DMS53 treated with DMSO at 0.1 percent for 48 hours (cell line): Measurements from ENCODE around the gene ADAMTSL3.

Experiments
- DNase-seq: peaks from one replicate; lab custom pipeline; 2025; ENCODE audit not compliant: unreplicated experiment; lab: John Stamatoyannopoulos, UW

ADAMTSL3 gene

DNA sequence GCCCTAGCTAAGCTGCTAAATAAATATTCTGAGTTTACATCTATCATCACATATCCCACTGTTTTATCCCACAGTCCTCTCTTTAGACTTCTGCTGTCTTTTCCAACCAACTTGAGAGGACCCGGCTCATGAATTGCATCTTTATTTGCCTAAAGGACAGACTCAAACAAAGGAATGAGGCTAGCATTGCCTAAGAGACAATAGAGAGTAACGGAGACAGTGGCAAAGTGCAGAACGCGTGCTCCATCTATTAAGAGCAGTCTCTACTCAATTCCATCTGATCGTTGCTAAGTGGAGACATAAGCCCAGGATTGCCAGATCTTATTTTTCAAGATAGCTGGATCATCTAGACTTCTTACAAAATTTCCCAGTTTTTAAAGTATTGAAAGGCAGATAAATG lies 2.3 kb downstream of the ADAMTSL3 start:
- no peak for DNase-seq

DNA sequence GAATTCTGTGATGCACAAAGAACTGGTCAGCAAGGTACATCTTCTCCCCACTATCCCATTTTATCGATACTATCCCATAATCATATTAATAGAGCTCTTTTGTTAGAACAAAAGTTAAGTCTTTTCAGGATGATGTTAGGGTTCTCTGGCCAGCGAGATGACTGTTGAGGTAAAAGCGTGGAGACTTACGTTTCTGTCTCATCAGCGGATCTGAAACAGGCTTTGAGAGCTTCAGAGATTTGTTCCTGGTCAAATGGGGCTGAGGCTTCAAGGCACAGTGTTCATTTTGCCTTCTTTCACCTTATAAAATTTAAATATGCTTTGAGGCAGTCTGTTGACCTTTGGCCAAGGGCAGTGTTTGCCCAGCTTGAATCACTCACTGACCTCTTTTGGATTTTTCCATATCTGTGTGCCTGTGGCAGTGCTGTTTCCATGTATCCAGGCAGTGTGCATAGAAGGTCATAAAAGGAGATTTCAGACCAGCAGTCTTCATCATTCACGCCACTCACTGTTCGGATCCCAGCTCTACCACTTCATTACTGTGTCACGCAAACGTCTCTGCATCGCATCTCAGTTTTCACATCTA lies 3.1 kb downstream of the ADAMTSL3 start:
- DNase-seq = no peak

DNA sequence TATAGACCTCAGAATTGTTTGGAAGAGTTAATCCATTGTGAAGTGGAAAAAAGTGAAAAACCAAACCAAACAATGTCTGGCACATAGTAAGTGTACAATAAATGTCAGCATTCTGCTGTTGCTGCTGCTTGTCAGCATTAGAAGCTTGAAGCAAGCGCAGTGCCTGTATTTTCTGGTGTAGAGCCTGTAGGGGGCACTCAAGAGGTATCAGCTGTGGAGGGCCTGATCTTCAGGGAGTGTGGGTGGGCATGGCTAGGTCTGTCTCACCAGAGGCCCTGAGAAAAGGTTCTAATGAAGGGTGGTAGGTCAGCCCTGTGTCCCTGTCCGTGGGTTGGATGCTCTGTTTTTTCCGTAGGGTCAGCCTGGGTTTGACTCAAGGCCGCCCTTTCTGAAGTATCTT lies 3.6 kb downstream of the ADAMTSL3 start:
- DNase-seq = no peak

DNA sequence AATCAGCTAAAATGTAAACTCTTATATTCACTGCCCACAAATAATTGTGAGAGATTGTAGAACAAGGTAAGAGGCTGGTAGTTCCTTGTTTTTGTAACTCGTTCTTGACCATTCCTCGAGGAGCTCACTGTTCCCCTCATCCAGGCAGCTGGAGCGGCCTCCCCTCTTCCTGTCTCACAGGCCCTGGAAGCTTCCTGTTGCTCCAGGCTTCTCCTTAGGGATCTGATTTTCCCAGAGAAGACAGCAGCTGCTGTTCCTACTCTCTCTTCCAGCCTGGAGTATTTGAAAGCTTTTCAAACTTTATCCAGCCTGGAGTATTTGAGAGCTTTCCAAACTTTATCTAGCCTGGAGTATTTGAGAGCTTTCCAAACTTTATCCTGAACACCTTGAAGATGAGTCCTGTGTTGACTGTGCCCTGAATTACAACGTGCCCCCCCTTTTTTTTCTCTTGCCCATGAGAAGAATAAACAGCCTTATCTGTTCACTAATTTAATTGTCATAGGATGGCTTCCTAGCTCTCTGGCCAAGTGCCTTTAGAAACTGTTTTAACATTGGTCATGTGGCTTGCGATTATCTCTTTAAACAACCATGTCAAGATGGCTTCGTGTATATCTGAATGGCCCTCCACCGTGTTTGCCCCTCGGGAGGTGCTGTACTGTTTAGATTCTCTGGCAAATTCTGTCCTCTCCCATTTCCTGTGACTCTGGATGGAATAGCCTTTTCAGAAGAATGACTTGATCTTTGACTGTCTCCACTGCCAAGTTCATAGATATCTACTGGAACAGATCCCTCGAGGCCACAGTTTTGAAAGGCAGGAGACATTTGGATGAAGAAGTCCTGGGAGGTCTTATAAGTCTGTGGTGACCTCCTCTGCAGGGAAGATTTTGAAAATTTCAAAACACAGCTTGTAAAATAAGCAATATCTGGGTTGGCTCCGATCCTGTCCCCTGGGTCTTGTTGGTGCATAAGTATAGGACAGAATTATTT lies 4.8 kb downstream of the ADAMTSL3 start:
- no peak for DNase-seq

DNA sequence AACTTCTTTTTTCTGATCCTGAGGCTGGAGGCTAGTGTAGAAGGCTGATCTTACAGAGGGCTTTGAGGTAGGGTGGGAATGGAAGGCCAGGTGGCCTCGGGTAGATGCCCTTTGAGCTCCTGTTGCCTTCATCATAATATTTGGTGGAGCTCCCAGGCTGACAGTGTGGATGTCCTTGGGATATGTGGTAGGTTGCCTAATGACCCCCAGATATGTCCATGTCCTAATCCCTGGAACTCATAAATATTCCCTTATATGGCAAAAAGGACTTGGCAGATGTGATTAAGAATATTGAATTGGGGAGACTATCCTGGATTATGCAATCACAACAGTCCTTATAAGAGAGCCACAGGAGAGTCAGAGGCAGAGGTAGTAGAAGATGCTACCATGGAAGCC lies 5.5 kb downstream of the ADAMTSL3 start:
- DNase-seq = no peak

DNA sequence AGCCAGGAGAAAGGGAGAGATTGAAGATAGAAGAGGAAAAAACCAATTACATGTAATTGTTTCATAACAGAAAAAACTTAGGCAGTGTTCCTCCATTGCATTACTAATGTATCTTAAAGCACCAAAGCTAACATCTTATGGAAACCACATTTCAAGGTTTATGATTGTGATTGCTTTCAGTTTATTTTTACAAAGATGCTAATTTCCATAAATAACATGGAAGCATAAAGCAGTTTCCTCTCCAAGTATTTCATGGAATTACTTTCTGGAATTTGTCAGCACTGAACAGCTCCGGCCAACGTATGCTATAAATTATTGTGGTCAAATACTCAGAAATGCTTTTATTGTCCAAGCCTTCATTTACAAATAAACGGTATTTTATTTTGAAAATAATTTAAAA lies 11.6 kb downstream of the ADAMTSL3 start:
- DNase-seq = no peak

DNA sequence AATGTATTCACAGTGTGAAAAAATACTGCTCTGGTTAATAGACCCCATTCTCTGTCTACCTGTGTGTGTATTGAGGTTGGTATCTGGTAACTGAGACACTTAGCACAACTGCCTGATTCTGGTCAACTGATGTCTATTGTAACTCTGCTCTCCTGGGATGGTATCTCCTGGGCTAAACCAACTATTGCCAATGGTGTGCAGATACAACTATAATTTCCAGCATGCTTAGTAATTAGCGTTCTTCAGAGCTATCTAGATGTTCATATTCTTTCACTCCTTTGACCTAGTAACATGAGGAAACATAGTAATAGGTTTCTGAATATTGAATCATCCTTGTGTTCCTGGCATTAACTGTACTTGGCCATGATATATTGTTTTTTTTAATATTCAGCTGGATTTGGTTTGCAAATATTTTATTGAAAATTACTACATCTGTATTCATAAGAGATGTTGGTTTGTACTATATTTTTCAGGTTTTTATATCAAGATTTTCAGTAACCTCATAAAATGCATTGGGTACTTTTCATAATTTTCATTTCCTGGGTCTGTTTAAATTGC lies 16.8 kb downstream of the ADAMTSL3 start:
- DNase-seq = no peak

DNA sequence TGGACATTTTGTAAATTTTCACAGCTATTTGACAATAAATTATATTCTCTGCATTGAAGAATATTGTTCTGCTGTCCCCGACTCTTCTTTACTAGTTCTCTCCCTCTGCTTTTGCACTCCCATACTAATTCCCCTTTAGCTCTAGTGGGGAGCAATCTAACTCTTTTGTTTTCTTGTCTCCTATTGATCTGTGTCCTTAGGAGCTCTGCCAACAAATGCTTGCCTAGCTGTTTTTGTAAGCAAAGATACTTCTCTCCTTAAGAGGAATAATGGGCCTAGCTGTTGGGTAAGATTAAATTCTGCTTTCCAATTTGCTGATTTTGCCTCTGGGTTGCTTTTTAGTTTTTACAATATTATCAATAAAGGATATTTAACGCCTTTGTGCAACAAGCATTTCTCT lies 17.7 kb downstream of the ADAMTSL3 start:
- DNase-seq = no peak

DNA sequence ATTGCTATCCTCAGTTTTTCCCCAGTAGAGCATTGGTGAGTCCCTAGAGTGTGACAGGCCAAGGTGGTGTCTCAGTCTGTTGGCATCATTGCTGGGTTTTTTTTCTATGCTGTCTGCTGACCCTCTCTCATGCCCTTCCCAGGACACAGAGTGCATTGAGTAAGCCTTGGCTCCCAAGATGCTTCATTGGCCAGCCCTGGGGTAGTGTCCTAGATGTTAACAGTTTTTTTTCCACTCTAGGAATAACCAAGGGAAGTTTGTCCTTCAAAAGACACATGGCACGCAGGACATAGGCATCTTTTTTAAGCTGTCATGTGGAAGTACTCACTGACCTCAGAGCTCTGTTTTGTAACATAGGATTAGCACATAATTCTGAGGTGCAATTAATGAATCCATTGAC lies 19.5 kb downstream of the ADAMTSL3 start:
- DNase-seq = no peak

DNA sequence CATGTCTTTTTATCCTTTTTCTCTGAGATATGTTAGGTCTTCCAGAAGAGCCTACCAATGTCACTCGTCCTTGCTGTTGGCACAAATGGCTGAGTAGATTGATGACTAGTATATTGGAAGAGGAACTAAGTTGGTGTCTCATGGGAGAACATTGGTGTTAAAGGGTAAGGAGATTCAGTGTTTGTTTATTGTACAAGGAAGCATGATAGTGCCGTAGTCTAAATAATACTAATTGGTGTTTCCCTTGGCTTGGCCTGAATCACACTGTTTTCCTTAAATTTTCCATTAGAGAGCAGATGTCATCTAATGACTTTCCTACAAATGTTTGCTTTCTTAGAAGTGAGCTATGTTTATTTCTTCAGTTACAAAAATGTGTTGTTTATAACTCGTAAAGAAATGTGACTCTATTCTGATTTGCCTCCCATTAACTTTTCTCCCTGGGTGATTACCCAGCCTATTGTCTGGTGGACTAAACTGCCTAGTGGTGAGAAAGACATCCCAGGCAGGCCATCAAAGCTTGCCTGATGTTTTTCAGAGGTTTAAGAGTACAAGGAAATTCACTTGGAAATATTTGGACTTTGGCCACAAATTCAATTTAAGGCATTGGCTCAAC lies 28.7 kb downstream of the ADAMTSL3 start:
- no peak for DNase-seq

DNA sequence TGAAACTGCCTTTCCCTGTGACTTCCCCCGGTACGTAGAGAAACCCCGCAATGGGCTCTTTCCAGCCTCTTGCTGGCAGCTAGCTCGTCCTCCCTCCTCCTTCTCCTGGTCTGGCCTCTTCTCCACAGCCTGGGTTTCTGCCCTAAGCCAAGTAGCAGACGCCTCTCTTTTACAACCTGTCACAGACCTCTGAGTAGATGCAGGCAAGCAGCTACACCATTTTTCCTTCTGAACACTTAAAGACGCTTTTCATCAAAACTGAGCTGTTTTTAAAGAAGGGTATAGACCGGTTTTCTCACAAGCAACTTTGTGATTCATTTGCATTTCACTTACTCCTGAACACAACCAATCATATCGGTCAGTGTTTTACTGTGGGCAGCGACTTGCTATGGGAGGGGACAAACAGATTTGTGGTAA lies 32.0 kb downstream of the ADAMTSL3 start:
- DNase-seq = no peak

DNA sequence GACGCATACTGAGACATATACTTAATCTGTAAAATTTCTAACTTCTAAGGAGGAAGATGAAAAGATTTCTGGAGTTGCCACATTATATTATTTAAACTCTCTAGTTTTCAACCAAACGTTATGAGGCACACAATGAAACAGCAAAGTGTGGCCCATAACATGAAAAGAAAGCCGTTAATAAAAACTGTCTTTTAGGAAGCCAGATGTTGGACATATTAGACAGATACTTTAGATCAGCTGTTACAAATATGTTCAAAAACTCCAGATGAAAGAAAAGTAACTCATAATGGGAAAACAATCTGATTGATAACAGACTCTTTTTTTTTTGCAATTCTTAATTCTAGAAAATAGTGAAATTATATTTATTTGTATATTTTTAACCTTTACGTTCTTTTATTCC lies 34.3 kb downstream of the ADAMTSL3 start:
- DNase-seq = no peak

DNA sequence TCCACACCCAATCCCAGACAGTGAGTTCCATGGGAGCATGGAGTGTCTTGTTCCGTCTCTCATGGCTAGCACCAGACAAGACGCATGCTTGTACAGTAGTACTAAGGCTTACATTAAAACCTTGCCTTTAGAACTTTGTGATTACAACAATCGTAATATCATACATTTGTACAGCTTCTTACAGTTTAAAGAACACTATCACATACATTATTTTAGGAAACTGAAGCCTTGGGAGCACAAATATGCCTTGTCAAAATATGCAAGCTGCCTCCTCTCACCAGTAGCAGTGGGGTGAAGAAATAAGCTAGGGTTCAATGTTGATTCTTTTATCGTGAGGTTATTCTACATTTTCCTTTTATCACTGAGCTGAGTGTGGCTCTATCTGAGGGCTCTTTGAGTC lies 36.8 kb downstream of the ADAMTSL3 start:
- DNase-seq = no peak

DNA sequence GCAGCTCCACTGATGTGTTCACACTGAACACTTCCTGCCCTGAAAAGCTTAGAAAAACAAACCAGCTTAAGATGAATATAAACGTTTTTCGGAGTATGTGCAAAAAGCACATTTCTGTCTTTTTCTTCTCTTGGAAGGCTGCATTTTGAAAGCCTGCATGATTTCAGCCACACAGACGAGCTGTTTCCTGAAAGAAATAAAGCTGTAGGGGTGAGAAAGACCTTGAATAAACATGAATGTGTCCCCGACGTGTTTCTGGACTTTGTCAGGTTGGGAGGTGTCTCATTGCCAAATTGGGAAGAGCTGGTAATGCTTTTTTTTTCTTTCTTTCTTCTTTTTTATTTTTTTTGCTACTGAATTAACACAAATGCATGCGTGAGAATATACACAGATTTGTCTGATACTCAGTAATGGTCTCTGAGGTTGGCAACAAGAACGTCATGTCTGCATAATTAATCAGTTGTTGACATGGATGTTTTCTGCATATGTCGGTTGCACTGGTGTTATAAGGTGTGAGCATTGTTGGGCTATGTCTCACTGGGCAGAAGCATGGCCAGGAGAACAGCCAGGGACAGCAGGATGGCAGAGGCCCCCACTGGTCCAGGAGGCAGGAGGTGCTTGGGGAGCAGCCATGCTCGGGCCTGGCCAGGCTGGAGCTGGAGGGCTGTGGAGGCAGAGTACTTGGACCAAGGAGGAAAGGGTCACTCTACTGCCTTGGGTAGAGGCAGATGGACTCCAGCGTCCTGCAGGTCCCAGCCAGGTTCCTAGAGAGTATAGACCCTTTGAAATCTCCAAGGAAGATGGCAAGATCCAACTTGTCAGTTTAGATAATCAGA lies 39.0 kb downstream of the ADAMTSL3 start:
- no peak for DNase-seq

DNA sequence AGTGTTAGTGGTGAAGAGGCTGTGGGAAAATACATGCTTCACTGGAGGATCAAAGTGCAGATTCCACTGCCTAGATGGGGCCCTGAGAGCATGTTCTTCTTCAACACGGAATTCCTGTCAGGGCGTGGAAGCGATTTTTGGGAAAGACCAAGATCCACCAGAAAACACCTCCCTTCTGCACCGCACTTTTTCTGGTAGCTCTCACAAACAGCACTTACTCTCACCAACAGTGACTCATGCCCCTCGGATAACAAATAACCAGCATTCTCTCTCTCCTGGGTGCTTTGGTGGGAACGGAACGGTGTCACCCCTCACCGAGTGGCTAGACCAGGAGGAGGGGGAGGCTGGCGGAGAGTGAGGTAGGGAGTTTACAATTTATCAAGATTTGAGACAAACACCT lies 40.1 kb downstream of the ADAMTSL3 start:
- DNase-seq = no peak

DNA sequence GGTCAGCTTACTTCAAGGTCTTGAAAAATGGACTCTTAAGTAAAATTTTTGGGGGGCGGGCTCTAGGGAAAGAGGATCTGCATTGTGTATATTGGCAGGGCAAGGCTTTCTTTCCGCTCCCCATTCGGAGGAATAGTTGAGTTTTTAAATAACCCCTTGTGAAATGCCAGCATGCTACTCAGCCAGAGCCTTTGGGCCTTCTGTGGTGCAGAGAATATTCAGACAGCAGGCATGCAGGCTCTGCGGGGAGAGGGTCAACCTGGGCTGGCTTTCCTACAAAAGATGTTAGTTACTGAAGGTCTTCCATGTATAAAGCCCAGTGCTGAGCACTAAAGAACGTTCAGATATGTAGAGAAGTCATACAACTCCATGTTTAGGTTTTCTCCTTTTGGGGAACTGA lies 40.6 kb downstream of the ADAMTSL3 start:
- DNase-seq = no peak

DNA sequence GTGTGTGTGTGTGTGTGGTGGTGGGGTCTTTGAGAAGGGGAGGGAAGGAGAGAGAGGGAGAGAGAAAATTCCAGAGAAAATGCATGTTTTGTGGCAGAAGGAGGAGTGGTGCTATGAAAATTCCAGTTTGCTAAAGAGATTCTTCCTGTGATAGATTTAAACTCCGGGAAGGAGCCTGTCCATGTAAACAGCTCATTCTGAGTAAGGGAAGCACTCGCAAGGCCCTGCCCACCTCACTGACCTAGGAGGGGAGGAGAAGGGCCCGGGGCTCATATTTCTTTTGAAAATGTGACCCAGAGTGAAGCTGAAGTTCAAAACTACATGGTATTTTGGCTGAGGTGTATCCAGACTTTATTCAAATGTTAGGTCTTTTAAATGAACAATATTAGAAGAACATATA lies 41.3 kb downstream of the ADAMTSL3 start:
- DNase-seq = no peak

DNA sequence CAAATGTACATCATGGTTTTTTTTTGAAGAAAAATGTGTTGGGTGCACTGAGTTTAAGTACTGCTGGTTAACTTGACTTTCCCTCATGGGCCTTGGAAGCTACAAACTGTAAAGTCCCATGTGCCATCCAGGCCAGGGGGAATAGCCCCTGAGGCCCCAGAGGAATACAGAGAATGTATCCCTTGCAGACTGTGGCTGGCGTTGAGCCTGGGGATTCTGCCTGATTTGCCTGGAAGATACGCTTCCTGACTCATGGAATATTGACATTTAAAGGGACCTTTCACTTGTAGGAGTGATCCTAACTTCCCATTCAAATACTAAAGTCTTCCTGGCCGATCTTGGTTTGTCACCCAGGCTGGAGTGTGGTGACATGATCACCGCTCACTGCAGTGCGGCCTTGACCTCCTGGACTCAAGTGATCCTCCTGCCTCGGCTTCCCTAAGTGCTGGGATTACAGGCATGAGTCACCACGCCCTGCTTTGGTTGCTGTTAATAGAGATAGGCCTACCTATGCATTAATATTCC lies 42.0 kb downstream of the ADAMTSL3 start:
- no peak for DNase-seq

DNA sequence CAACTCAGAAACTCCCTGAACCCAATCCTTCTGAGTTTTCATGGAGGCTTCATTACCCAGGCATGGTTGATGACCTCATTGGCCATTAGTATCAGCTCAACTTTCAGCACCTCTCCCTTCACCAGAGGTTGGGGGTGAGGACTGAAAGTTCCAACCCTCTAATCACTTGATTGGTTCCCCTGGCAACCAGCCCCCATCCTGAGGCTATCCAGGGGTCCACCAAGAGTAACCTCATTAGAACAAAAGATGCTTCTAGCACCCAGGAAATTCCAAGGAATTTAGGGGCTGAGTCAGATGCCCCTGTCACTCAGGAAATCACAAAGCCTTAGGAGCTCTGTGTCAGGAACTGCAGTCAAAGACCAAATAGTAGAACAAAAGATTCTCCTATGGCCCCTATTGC lies 43.8 kb downstream of the ADAMTSL3 start:
- no peak for DNase-seq

DNA sequence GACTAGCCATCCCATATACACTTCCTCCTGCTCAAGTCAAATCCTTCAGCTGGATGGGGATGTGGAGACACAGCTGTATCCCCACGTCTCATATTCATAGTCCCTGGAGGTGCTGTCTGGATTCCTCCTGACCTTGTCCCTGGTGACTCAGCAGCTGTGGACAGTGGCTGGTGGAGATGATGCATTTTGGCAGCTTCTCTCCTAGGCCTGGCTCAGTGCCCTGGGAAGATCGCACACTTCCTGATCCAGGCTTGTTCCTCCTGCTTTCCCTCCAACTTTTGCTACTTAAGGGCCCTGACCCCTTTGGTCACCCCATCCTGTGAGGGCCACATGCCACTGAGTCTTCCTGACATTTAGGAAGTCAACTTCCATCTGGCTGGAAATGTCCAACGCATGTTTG lies 44.4 kb downstream of the ADAMTSL3 start:
- no peak for DNase-seq

DNA sequence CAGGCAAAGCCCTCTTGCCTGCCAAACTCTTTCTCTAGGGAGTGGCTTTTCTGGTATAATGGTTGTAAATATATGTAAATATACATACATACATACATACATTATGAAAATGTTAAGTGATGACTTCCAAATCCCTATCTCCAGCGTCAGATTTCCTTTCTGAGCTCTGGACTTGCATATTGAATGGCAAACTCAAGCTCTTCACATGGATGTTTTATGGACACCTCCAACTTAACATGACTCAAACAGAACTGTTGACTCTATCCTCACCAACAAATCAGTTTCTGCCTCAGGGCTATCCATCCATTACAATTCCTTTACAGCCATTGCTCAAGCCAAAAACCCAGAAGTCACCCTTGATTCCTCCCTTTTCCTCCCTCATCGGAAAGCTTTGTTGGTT lies 45.1 kb downstream of the ADAMTSL3 start:
- DNase-seq = no peak
